ENCODE data around the gene UQCR10. TPM values are rescaled to one million over a fixed set of nuclear protein-coding genes. Genes with fewer than 3 reads are reported as not detected.

The UQCR10 gene
- total RNA-seq, 1 donor from 2014 or later: 86.3 TPM

DNA sequence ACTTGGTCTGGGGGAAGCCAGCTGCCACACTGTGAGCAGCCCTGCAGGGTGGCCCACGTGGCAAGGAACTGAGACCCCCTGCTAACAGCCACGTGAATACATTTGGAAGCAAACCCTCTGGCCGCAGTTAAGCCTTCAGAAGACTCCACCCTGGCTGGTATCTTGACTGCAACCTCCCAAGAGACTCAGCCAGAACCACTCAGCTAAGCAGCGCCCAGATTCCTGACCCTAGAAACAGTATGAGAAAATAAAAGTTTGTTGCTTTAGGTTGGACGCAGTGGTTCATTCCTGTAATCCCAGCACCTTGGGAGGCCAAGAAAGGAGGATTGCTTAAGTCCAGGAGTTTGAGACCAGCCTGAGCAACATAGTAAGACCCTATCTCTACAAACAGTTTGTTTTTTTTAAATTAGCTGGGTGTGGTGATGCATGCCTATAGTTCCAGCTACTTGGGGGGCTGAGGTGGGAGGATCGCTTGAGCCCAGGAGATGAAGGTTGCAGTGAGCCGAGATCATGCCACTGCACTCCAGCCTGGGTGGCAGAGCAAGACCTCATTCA is 9.0 kb upstream of the UQCR10 start:
- intact Hi-C loops (cut with DNase I): no loop called here
- no peak for DNase-seq
- no peak for ATAC-seq

DNA sequence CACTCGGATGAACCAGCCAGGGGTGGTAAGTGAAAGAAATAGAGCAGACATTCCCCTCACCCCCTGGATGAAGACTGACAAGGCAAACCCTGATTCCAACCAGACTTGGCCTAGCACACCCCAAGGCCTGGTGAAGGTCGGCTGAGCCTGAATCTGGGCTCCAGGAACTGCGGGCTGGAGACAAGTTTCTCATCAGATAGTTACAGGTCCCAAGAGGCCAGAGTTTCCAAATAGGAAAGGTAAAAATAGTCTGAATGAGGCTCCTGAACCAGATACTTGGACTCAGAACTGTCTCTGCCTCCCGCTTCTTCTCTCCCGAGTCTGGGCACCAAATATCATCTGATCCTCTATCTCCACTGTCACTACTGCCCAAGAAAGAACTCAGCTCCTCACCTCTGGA is 8.2 kb upstream of the UQCR10 start:
- Histone ChIP-seq H3K4me3 (no peak overlapping the region), H3K27ac (no peak overlapping the region), H3K4me1 (no peaks in the 10 kb centered on the region), H3K9me3 (no peaks in the 10 kb centered on the region), H3K27me3 (no peaks in the 10 kb centered on the region), H3K36me3 (no peaks in the 10 kb centered on the region)
- TF ChIP-seq, protein P1, sequence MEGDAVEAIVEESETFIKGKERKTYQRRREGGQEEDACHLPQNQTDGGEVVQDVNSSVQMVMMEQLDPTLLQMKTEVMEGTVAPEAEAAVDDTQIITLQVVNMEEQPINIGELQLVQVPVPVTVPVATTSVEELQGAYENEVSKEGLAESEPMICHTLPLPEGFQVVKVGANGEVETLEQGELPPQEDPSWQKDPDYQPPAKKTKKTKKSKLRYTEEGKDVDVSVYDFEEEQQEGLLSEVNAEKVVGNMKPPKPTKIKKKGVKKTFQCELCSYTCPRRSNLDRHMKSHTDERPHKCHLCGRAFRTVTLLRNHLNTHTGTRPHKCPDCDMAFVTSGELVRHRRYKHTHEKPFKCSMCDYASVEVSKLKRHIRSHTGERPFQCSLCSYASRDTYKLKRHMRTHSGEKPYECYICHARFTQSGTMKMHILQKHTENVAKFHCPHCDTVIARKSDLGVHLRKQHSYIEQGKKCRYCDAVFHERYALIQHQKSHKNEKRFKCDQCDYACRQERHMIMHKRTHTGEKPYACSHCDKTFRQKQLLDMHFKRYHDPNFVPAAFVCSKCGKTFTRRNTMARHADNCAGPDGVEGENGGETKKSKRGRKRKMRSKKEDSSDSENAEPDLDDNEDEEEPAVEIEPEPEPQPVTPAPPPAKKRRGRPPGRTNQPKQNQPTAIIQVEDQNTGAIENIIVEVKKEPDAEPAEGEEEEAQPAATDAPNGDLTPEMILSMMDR (IDR thresholded peaks at IDR 0.05): no peak
- intact Hi-C loops (cut with DNase I): no loop called here
- DNase-seq (no peak), ATAC-seq (no peak)

More for the DNA sequence above, 9.0 kb upstream of the UQCR10 start:
- H3K27me3 ChIP-seq: no peaks in the 10 kb centered on the region
- H3K4me1 ChIP-seq: no peaks in the 10 kb centered on the region
- H3K4me3 ChIP-seq: no peak overlapping the region
- no peak overlapping the region for H3K27ac ChIP-seq
- TF ChIP-seq, protein P1 (IDR thresholded peaks at IDR 0.05): no peak
- no peaks in the 10 kb centered on the region for H3K36me3 ChIP-seq
- no peaks in the 10 kb centered on the region for H3K9me3 ChIP-seq

DNA sequence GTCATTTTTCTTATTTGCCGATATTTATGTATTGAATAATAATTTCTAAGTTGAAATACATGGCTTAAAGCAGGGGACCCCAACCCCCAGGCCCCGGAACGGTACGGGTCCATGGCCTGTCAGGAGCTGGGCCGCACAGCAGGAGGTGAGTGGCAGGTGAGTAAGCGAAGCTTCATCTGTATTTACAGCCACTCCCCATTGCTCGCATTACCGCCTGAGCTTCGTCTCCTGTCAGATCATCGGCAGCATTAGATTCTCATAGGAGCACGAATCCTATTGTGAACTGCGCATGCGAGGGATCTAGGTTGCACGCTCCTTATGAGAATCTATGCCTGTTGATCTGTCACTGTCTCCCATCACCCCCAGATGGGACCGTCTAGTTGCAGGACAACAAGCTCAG is 4.9 kb upstream of the UQCR10 start:
- peaks cover 7% of the 10 kb centered on the region for H3K4me1 ChIP-seq
- intact Hi-C loops (cut with DNase I): no loop called here
- DNase-seq: no peak

DNA sequence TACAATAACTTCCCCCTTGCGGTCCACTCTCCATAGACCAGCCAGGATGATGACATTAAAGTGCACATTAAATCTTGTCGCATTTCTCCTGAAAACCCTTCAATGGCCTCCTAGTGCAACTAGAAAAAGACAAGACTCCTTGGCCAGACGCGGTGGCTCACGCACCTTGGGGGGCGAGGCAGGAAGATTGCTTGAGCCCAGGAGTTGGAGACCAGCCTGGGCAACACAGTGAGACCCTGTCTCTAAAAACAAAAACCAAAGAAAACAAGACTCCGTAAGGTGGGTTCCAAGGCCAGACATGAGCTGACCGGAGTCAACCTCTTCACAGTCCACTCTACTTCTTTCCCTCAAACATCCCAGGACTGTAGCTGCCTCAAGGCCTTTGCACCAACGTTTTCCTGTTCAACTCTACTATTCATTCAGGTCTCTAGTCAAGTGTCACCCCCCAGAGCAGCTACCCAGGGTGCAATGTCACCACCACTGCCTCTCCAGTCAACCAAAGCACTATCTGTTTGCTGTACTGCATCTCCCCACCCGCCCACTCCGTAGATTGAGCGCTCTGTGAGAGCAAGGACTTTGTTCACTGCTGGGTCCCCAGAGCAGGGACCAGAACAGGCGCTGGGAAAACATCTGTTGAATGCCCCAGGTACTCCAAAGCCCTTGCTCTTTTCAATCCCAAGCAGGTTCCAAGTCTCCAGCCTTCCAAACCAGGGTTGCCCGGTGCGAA is 1.1 kb upstream of the UQCR10 start:
- Histone ChIP-seq H3K9me3 (no peaks in the 10 kb centered on the region), H3K36me3 (peaks cover 22% of the 10 kb centered on the region), H3K4me1 (peaks cover 24% of the 10 kb centered on the region), H3K4me3 (peak overlapping the region; percentile 100), H3K27ac (peak overlapping the region; percentile 91), H3K27me3 (no peaks in the 10 kb centered on the region)
- intact Hi-C loops (cut with DNase I): no loop called here
- DNase-seq: no peak
- TF ChIP-seq, protein P1 (IDR thresholded peaks at IDR 0.05): no peak
- peak; percentile 2 for ATAC-seq

More for the DNA sequence above, 4.9 kb upstream of the UQCR10 start:
- Histone ChIP-seq H3K27ac (no peak overlapping the region), H3K9me3 (no peaks in the 10 kb centered on the region), H3K4me3 (no peak overlapping the region), H3K27me3 (no peaks in the 10 kb centered on the region), H3K36me3 (no peaks in the 10 kb centered on the region)
- TF ChIP-seq, protein P1 (IDR thresholded peaks at IDR 0.05): no peak
- no peak for ATAC-seq

DNA sequence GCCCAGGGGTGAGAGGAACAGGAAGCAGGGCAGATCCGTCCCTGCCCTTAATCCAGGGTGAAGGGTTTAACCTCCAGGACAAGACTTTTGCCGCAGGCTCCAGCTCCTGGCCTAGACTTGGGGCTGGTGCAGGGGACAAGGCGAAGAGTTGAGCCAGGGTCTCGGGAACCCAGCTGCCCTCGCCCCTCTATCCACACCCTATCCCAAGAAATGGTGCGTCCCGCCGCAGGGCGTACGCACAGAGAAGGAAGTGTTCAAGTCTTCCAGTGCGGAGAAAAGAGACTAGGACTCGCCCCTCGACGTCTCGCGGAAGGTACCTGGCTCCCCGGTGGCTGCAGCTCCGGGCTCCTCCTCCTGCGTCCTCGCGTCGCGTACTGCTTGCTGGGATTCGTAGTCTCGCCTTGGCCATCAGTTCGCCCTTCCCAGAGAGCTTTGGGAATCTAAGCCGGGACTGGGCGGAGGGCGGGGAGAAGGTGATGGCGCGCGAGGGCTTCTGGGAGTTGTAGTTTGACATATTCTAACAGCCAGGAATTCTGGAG is 468 bp upstream of the UQCR10 start, which contains the start of gene ZMAT5:
ZMAT5 (minus strand) TSS at position 376 of the 539 bp plus-strand sequence. CDS start 18,463 bp downstream, outside the sequence.
- H3K4me3 ChIP-seq: peak within 1 kb of the TSS; percentile 100
- ATAC-seq (peak; percentile 99), DNase-seq (peak; percentile 97)
- H3K27me3 ChIP-seq: no peaks in the 10 kb centered on the region
- H3K27ac ChIP-seq: peak within 1 kb of the TSS; percentile 91
- peaks cover 22% of the 10 kb centered on the region for H3K36me3 ChIP-seq
- peaks cover 24% of the 10 kb centered on the region for H3K4me1 ChIP-seq
- intact Hi-C loops (cut with DNase I): no loop called here
- no peaks in the 10 kb centered on the region for H3K9me3 ChIP-seq
- TF ChIP-seq, protein P1 (IDR thresholded peaks at IDR 0.05): no peak
